ENCODE results near the gene PDZD2.

DNA sequence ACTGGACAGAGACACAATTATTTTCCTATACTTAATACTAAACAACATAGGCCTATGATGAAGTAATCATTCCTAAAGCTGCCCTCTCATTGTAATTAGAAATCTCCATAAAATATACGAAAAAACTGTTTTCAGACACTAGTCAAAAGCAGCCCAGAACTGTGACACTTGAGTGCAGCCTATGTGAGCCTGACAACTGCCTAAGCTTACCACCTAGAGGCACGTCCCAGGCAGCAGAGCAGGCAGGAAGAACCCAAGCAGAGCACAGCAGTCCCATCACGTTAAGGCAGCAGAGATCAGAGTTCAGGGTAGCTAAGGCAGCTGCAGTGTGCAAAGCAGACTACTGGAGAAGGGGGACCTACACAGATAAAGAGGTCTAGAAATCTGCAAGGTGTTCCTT, 488.8 kb downstream of the PDZD2 start:
- no peak for TF ChIP-seq POLR2A (IDR thresholded peaks at IDR 0.05; ENCODE audit: low read depth)
- TF ChIP-seq, protein P1, sequence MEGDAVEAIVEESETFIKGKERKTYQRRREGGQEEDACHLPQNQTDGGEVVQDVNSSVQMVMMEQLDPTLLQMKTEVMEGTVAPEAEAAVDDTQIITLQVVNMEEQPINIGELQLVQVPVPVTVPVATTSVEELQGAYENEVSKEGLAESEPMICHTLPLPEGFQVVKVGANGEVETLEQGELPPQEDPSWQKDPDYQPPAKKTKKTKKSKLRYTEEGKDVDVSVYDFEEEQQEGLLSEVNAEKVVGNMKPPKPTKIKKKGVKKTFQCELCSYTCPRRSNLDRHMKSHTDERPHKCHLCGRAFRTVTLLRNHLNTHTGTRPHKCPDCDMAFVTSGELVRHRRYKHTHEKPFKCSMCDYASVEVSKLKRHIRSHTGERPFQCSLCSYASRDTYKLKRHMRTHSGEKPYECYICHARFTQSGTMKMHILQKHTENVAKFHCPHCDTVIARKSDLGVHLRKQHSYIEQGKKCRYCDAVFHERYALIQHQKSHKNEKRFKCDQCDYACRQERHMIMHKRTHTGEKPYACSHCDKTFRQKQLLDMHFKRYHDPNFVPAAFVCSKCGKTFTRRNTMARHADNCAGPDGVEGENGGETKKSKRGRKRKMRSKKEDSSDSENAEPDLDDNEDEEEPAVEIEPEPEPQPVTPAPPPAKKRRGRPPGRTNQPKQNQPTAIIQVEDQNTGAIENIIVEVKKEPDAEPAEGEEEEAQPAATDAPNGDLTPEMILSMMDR (IDR thresholded peaks at IDR 0.05), result no peak
- TF ChIP-seq POLR2AphosphoS5 (IDR thresholded peaks at IDR 0.05), result no peak
- TF ChIP-seq EP300 (IDR thresholded peaks at IDR 0.05), result no peak

All from esophagus muscularis mucosa (tissue), 4 donors.